GM12864 (cell line): ENCODE data around the gene ZBTB4.

Experiments used
- DNase-seq: peaks from one replicate; pipeline ENCODE4 v3.0.0-alpha.2; 2011; ENCODE audit warnings: low read depth
- H3K4me3 ChIP-seq: 2 replicates; pipeline ENCODE4 v1.5.1; 2011; ENCODE audit warnings: mild to moderate bottlenecking, low read depth, low read length, control low read depth
- TF ChIP-seq, protein P1 (sequence below): IDR thresholded peaks from 2 replicates; pipeline ENCODE4 v1.5.1; 2011; ENCODE audit warnings: low read depth, mild to moderate bottlenecking, moderate library complexity, low read length, control low read depth, inconsistent platforms; ENCODE audit errors: missing control alignments

The ZBTB4 gene

GRCh38 chr17:7464081-7464480, 15.3 kb downstream of the ZBTB4 start:
- DNase-seq: no peak
- no peak overlapping the region for H3K4me3 ChIP-seq
- TF ChIP-seq, protein P1, sequence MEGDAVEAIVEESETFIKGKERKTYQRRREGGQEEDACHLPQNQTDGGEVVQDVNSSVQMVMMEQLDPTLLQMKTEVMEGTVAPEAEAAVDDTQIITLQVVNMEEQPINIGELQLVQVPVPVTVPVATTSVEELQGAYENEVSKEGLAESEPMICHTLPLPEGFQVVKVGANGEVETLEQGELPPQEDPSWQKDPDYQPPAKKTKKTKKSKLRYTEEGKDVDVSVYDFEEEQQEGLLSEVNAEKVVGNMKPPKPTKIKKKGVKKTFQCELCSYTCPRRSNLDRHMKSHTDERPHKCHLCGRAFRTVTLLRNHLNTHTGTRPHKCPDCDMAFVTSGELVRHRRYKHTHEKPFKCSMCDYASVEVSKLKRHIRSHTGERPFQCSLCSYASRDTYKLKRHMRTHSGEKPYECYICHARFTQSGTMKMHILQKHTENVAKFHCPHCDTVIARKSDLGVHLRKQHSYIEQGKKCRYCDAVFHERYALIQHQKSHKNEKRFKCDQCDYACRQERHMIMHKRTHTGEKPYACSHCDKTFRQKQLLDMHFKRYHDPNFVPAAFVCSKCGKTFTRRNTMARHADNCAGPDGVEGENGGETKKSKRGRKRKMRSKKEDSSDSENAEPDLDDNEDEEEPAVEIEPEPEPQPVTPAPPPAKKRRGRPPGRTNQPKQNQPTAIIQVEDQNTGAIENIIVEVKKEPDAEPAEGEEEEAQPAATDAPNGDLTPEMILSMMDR: no peak

GRCh38 chr17:7463372-7463846, 16.0 kb downstream of the ZBTB4 start:
- no peak for DNase-seq
- no peak overlapping the region for H3K4me3 ChIP-seq
- TF ChIP-seq, protein P1: no peak

GRCh38 chr17:7462474-7463371, 16.7 kb downstream of the ZBTB4 start:
- no peak overlapping the region for H3K4me3 ChIP-seq
- TF ChIP-seq, protein P1: no peak
- no peak for DNase-seq

GRCh38 chr17:7460850-7461660, 18.4 kb downstream of the ZBTB4 start:
- TF ChIP-seq, protein P1: no peak
- no peak overlapping the region for H3K4me3 ChIP-seq
- no peak for DNase-seq

- TF ChIP-seq, protein P1: no peak
- DNase-seq: no peak
- no peak overlapping the region for H3K4me3 ChIP-seq
Observed at GRCh38 chr17:7459961-7460545, 19.4 kb downstream of the ZBTB4 start.

GRCh38 chr17:7448461-7448860, 31.0 kb downstream of the ZBTB4 start:
- H3K4me3 ChIP-seq: no peak overlapping the region
- DNase-seq: no peak
- TF ChIP-seq, protein P1: no peak
